Measurements from ENCODE around the gene ZDHHC8. TPM values are rescaled to one million over a fixed set of nuclear protein-coding genes. Genes with fewer than 3 reads are reported as not detected.

ZDHHC8 gene
- total RNA-seq, 1 experiment from 2014 or later, result 51.7 TPM

DNA sequence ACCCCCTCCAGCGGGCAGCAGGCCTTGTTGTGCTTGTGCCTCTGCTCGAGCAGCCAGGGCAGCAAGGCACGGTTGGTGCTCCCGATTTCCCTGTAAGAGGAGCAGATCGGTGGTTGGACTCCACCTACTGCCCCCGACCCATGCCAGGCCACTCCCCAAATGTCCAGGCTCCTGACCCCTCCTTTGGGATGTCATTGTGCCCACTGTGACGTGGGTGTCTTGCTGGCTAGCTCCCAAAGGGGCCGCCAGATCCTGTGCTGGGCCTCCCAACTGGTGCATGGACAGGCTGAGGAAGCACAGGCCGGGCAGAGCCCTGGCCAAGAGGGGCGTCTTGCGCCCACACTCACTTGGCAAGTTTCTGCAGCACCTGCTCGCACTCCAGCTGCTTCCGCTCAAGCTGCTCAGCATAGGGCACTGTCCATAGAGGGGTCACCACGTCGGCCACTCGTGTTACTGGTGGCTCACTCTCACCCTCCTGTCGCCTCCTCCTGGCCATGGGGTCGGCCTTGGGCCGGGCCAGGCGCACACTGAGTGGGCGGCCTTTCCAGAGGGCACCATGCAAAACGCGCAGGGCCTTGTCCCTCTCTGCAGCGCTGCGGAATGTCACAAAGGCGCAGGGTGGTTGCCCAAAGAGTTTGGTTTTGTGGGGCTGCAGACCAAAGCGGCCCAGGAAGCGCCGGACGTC is 15.8 kb upstream of the ZDHHC8 start, which contains the start of gene RANBP1:
Gene RANBP1 (plus strand): TSS at position 414 of the 685 bp plus-strand sequence. CDS start 81 bp downstream, at position 495.
- Histone ChIP-seq H3K23ac (ENCODE audit: insufficient read length, low read depth, low read length) (no peak within 1 kb of the TSS), H3K4ac (ENCODE audit: low read depth, low read length) (0 out of 2 replicates have a peak within 1 kb of the TSS, but pooled peaks have one; percentile 15), H2BK5ac (ENCODE audit: insufficient read length, low read length) (no peak within 1 kb of the TSS), H4K91ac (ENCODE audit: insufficient read length, low read depth, low read length) (no peak within 1 kb of the TSS), H2AFZ (ENCODE audit: low read length) (no peak within 1 kb of the TSS), H4K20me1 (ENCODE audit: control insufficient read depth, insufficient read depth, insufficient read length) (no peaks in the 10 kb centered on the region), H2BK120ac (ENCODE audit: low read depth, low read length, poor library complexity, severe bottlenecking) (no peak within 1 kb of the TSS), H3K79me1 (ENCODE audit: insufficient read depth, low read depth, low read length, poor library complexity, severe bottlenecking) (peaks cover 10% of the 10 kb centered on the region), H4K8ac (replicated peaks; ENCODE audit: insufficient read length, low read depth, low read length) (no peak within 1 kb of the TSS), H3K79me2 (ENCODE audit: insufficient read depth, low read length) (peaks cover 29% of the 10 kb centered on the region), H2AK5ac (ENCODE audit: insufficient read length, low read length) (no peak within 1 kb of the TSS), H3K14ac (ENCODE audit: insufficient read depth, low read length) (peak within 1 kb of the TSS; percentile 88; the same call in 1 of the 2 replicates), H4K5ac (ENCODE audit: insufficient read length, low read depth, low read length) (no peak within 1 kb of the TSS), H3T11ph (ENCODE audit: low read length) (no peak within 1 kb of the TSS), H3K27ac (ENCODE audit: insufficient read length, low read depth, low read length) (no peak within 1 kb of the TSS), H3K23me2 (ENCODE audit: insufficient read length, low read depth, low read length, poor library complexity, severe bottlenecking) (peaks cover 8% of the 10 kb centered on the region), H2BK12ac (ENCODE audit: insufficient read length, low read depth, low read length) (no peak within 1 kb of the TSS), H3K4me2 (ENCODE audit: insufficient read depth, insufficient read length, low read length) (peak within 1 kb of the TSS; percentile 66), H3K9me3 (ENCODE audit: control insufficient read depth, low read depth, low read length) (no peaks in the 10 kb centered on the region), H3K56ac (ENCODE audit: insufficient read length, low read depth, low read length) (no peak within 1 kb of the TSS), H2BK15ac (ENCODE audit: low read depth, low read length) (peak within 1 kb of the TSS; percentile 37; the same call in 1 of the 2 replicates), H3K27me3 (ENCODE audit: insufficient read depth, low read length) (no peaks in the 10 kb centered on the region), H3K9ac (ENCODE audit: extremely low read depth, insufficient read length, low read length) (peak within 1 kb of the TSS; percentile 82), H3K4me1 (ENCODE audit: insufficient read depth, low read length) (no peaks in the 10 kb centered on the region), H3K18ac (ENCODE audit: insufficient read length, low read depth, low read length) (peak within 1 kb of the TSS; percentile 71), H2BK20ac (ENCODE audit: low read depth, low read length, poor library complexity, severe bottlenecking) (no peak within 1 kb of the TSS)
- DNase-seq, result no peak
- peaks cover 12 to 14% of the 10 kb centered on the region in 2 experiments for H3K4me1 Mint-ChIP-seq
- no peaks in the 10 kb centered on the region; the same call in 1 of the 2 replicates for H3K27me3 Mint-ChIP-seq (ENCODE audit: low read depth)
- H3K36me3 Mint-ChIP-seq (ENCODE audit: insufficient read depth in 1 of 3, low read depth in 3 of 3), result peaks cover 34 to 60% (median 49%) of the 10 kb centered on the region in 3 experiments
- TF ChIP-seq, protein P1, sequence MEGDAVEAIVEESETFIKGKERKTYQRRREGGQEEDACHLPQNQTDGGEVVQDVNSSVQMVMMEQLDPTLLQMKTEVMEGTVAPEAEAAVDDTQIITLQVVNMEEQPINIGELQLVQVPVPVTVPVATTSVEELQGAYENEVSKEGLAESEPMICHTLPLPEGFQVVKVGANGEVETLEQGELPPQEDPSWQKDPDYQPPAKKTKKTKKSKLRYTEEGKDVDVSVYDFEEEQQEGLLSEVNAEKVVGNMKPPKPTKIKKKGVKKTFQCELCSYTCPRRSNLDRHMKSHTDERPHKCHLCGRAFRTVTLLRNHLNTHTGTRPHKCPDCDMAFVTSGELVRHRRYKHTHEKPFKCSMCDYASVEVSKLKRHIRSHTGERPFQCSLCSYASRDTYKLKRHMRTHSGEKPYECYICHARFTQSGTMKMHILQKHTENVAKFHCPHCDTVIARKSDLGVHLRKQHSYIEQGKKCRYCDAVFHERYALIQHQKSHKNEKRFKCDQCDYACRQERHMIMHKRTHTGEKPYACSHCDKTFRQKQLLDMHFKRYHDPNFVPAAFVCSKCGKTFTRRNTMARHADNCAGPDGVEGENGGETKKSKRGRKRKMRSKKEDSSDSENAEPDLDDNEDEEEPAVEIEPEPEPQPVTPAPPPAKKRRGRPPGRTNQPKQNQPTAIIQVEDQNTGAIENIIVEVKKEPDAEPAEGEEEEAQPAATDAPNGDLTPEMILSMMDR (conservative IDR thresholded peaks at IDR 0.05), result no peak
- no CpG with 5 or more reads among the region's 30 CpGs for WGBS (ENCODE audit: extremely low coverage, insufficient read length, low lambda C conversion rate)
- peak within 1 kb of the TSS; percentile 1 to 85 (median 77); a peak in 5 of 7 replicates for H3K27ac Mint-ChIP-seq
- H3K9me3 Mint-ChIP-seq, result no peaks in the 10 kb centered on the region
- H3K4me3 Mint-ChIP-seq, result peak within 1 kb of the TSS; percentile 85 to 91
